Measurements from ENCODE around the gene CFAP251.
"Not testable (repeated sequence)": the region's sequence is repeated elsewhere in the genome, so short reads cannot be mapped to it uniquely, and the experiment has no call there.

CFAP251 gene

GRCh38 chr12:121911824-121912585 is 6.4 kb upstream of the CFAP251 start:
- DNase-seq, result no peak

GRCh38 chr12:121915841-121916321 is 2.5 kb upstream of the CFAP251 start:
- DNase-seq, result no peak

GRCh38 chr12:121916719-121917118 is 1.7 kb upstream of the CFAP251 start:
- DNase-seq, result no peak

- DNase-seq, result no peak
Observed at GRCh38 chr12:121918679-121919038, 267 bp downstream of the CFAP251 start.

- no peak for DNase-seq
Observed at GRCh38 chr12:121921066-121921465, 2.7 kb downstream of the CFAP251 start.

- DNase-seq, result no peak
Observed at GRCh38 chr12:121925358-121925695, 6.9 kb downstream of the CFAP251 start.

- DNase-seq, result no peak
Observed at GRCh38 chr12:121926874-121927706, 8.7 kb downstream of the CFAP251 start.

GRCh38 chr12:121927813-121928212 is 9.4 kb downstream of the CFAP251 start:
- no peak for DNase-seq

GRCh38 chr12:121929545-121929944 is 11.2 kb downstream of the CFAP251 start:
- not testable (repeated sequence) for DNase-seq

- DNase-seq, result no peak
Observed at GRCh38 chr12:121930862-121931261, 12.5 kb downstream of the CFAP251 start.

GRCh38 chr12:121932176-121932536 is 13.8 kb downstream of the CFAP251 start:
- no peak for DNase-seq

- no peak for DNase-seq
Observed at GRCh38 chr12:121932914-121933521, 14.6 kb downstream of the CFAP251 start.

- DNase-seq, result no peak
Observed at GRCh38 chr12:121933522-121934308, 15.3 kb downstream of the CFAP251 start.

GRCh38 chr12:121934309-121934664 is 15.9 kb downstream of the CFAP251 start:
- no peak for DNase-seq

GRCh38 chr12:121937654-121938053 is 19.3 kb downstream of the CFAP251 start:
- DNase-seq, result no peak

GRCh38 chr12:121939186-121939585 is 20.8 kb downstream of the CFAP251 start:
- no peak for DNase-seq

GRCh38 chr12:121939992-121940766 is 21.8 kb downstream of the CFAP251 start:
- no peak for DNase-seq

GRCh38 chr12:121942145-121942718 is 23.8 kb downstream of the CFAP251 start:
- no peak for DNase-seq

- DNase-seq, result no peak
Observed at GRCh38 chr12:121943926-121944325, 25.5 kb downstream of the CFAP251 start.

- no peak for DNase-seq
Observed at GRCh38 chr12:121946313-121947025, 28.1 kb downstream of the CFAP251 start.

- no peak for DNase-seq
Observed at GRCh38 chr12:121947981-121948380, 29.6 kb downstream of the CFAP251 start.

All from right forelimb (tissue), 1 donor.